Measurements from ENCODE around the gene SLK.

DNA sequence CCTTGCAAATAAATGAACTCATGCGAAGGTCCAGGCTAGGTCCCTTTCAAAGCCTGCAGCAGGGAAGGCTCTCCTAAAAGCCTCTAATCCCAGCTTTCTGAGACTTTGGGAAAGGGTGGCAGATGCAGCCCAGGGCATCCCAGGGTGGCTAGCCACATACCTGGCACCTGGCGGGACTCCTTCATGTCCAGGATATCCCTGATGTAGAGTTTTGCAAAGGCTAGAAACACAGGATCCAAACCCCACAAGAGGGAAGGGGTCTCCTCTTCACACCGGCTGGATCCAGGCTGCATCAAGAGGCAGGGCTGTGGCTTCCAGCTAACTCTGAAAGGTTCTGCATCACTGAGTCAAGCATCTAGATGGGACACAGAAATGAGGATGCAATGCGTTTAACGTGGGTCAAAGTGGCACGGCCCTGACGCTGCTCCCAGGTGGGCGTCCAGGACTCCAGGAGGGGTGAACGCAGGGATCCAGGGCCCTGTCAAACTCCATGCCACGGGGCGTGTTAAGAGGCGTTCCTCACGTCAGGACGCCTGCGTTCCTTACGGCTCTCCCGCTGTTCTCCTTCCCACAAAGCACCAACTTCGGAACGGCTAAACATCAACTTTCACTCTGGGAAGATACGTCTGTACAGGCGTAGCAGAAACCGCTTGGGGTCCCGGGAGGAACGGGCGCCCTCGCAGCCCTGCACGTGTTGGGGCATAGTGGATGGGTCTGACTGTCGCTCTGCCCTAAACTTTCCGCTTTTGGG lies 49.5 kb upstream of the SLK start:
- TF ChIP-seq, protein P1, sequence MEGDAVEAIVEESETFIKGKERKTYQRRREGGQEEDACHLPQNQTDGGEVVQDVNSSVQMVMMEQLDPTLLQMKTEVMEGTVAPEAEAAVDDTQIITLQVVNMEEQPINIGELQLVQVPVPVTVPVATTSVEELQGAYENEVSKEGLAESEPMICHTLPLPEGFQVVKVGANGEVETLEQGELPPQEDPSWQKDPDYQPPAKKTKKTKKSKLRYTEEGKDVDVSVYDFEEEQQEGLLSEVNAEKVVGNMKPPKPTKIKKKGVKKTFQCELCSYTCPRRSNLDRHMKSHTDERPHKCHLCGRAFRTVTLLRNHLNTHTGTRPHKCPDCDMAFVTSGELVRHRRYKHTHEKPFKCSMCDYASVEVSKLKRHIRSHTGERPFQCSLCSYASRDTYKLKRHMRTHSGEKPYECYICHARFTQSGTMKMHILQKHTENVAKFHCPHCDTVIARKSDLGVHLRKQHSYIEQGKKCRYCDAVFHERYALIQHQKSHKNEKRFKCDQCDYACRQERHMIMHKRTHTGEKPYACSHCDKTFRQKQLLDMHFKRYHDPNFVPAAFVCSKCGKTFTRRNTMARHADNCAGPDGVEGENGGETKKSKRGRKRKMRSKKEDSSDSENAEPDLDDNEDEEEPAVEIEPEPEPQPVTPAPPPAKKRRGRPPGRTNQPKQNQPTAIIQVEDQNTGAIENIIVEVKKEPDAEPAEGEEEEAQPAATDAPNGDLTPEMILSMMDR (IDR thresholded peaks at IDR 0.05) = no peak
- TF ChIP-seq EZH2 (IDR thresholded peaks at IDR 0.05) = no peak
- TF ChIP-seq EZH2phosphoT487 (IDR thresholded peaks at IDR 0.05) = no peak

All from neural progenitor cell (in vitro differentiated cells).